ENCODE data around the gene CRB3.
A peak's percentile ranks its signal among the peaks of the same experiment; 100 is the strongest.

CRB3 gene

GRCh38 chr19:6466526-6467248 lies 2.6 kb downstream of the CRB3 start:
- no peak for DNase-seq (ENCODE audit: low spot score)

- DNase-seq (ENCODE audit: low spot score) = no peak
Observed at GRCh38 chr19:6467384-6467783, 3.3 kb downstream of the CRB3 start.

- DNase-seq (ENCODE audit: low spot score) = no peak
Observed at GRCh38 chr19:6470173-6470572, 6.1 kb downstream of the CRB3 start.

GRCh38 chr19:6471076-6471475 lies 7.0 kb downstream of the CRB3 start:
- no peak for DNase-seq (ENCODE audit: low spot score)

- DNase-seq (ENCODE audit: low spot score) = no peak
Observed at GRCh38 chr19:6472713-6473112, 8.6 kb downstream of the CRB3 start.

- no peak for DNase-seq (ENCODE audit: low spot score)
Observed at GRCh38 chr19:6473647-6474046, 9.6 kb downstream of the CRB3 start.

- no peak for DNase-seq (ENCODE audit: low spot score)
Observed at GRCh38 chr19:6475321-6476108, 11.4 kb downstream of the CRB3 start.

GRCh38 chr19:6476155-6476895 lies 12.3 kb downstream of the CRB3 start:
- DNase-seq (ENCODE audit: low spot score) = peak; percentile 74

- DNase-seq (ENCODE audit: low spot score) = no peak
Observed at GRCh38 chr19:6476896-6477431, 12.9 kb downstream of the CRB3 start.

GRCh38 chr19:6478815-6479214 lies 14.7 kb downstream of the CRB3 start:
- DNase-seq (ENCODE audit: low spot score) = no peak

GRCh38 chr19:6479836-6480398 lies 15.8 kb downstream of the CRB3 start:
- no peak for DNase-seq (ENCODE audit: low spot score)

- no peak for DNase-seq (ENCODE audit: low spot score)
Observed at GRCh38 chr19:6480848-6481415, 16.9 kb downstream of the CRB3 start.

- DNase-seq (ENCODE audit: low spot score) = peak; percentile 57
Observed at GRCh38 chr19:6481541-6482342, 17.7 kb downstream of the CRB3 start, which contains the start of gene DENND1C. Gene DENND1C, minus strand, starts transcription at chr19:6481787. Its CDS starts 92 bp downstream, at chr19:6481695.

GRCh38 chr19:6482343-6482686 lies 18.2 kb downstream of the CRB3 start:
- no peak for DNase-seq (ENCODE audit: low spot score)

GRCh38 chr19:6483235-6483634 lies 19.2 kb downstream of the CRB3 start:
- DNase-seq (ENCODE audit: low spot score) = no peak

- DNase-seq (ENCODE audit: low spot score) = no peak
Observed at GRCh38 chr19:6484230-6484629, 20.2 kb downstream of the CRB3 start.

- no peak for DNase-seq (ENCODE audit: low spot score)
Observed at GRCh38 chr19:6484831-6485230, 20.8 kb downstream of the CRB3 start.

- no peak for DNase-seq (ENCODE audit: low spot score)
Observed at GRCh38 chr19:6489278-6490061, 25.4 kb downstream of the CRB3 start.

GRCh38 chr19:6490134-6490533 lies 26.1 kb downstream of the CRB3 start:
- DNase-seq (ENCODE audit: low spot score) = no peak

Data from pons (tissue), 1 donor.